Activated B cell treated with CpG ODN at 0.5 μM for 24 hours (primary cell): ENCODE results near the gene SCGB1C1. TPM values are rescaled to one million over a fixed set of nuclear protein-coding genes. Genes with fewer than 3 reads are reported as not detected.

Source experiments
- ATAC-seq: fragments of 200-7000 bp; cut with Tn5 transposase; one replicate; pipeline ENCODE4 v1.10.0; 2021; ENCODE audit warnings: low read depth, mild to moderate bottlenecking, moderate library complexity
- CTCF ChIA-PET: fragments of 350-600 bp; sonication (Branson Sonifier 250); formaldehyde crosslinking; loops from one replicate; lab custom pipeline; 2021; ENCODE audit warnings: antibody characterized with exemption; lab: Charles Lee
- POLR2A ChIA-PET: fragments of 350-600 bp; sonication (Branson Sonifier 250); formaldehyde crosslinking; loops from one replicate; lab custom pipeline; 2021; ENCODE audit warnings: antibody characterized with exemption; lab: Charles Lee
- DNase-seq: peaks from one replicate; pipeline ENCODE4 v3.0.0; 2022
- H3K27ac Mint-ChIP-seq: one replicate; pipeline ENCODE4 v1.8.0; 2020; ENCODE audit warnings: mixed read lengths
- H3K27me3 Mint-ChIP-seq: one replicate; pipeline ENCODE4 v1.8.0; 2021; ENCODE audit warnings: mixed read lengths
- H3K36me3 Mint-ChIP-seq: one replicate; pipeline ENCODE4 v1.8.0; 2021; ENCODE audit warnings: low read depth, mixed read lengths
- H3K4me1 Mint-ChIP-seq: one replicate; pipeline ENCODE4 v1.8.0; 2021; ENCODE audit warnings: mixed read lengths
- H3K4me3 Mint-ChIP-seq: one replicate; pipeline ENCODE4 v1.8.0; 2020; ENCODE audit warnings: mild to moderate bottlenecking, mixed read lengths
- H3K9me3 Mint-ChIP-seq: one replicate; pipeline ENCODE4 v1.8.0; 2020; ENCODE audit warnings: mixed read lengths
- intact Hi-C: fragments of 100-400 bp; cut with micrococcal nuclease; formaldehyde crosslinking; loops from one replicate; pipeline ENCODE4 v1.15.1; 2024
- total RNA-seq: library from RNA; stranded (reverse); gene quantifications from 2 replicates; pipeline ENCODE4 v1.2.3, GENCODE V29; 2022
- TF ChIP-seq, protein P1 (sequence below): fragments of 200-600 bp; IDR thresholded peaks from one replicate; pipeline ENCODE4 v1.8.0; 2022; ENCODE audit warnings: antibody characterized with exemption, mild to moderate bottlenecking

Gene SCGB1C1
- total RNA-seq, 1 donor from 2014 or later: not detected

- ATAC-seq: no peak
- intact Hi-C loops: no loop called here
- POLR2A ChIA-PET: no interaction called here
- no peak overlapping the region for H3K27ac Mint-ChIP-seq
- no peaks in the 10 kb centered on the region for H3K27me3 Mint-ChIP-seq
- H3K4me3 Mint-ChIP-seq: no peak overlapping the region
- CTCF ChIA-PET: no interaction called here
- TF ChIP-seq, protein P1, sequence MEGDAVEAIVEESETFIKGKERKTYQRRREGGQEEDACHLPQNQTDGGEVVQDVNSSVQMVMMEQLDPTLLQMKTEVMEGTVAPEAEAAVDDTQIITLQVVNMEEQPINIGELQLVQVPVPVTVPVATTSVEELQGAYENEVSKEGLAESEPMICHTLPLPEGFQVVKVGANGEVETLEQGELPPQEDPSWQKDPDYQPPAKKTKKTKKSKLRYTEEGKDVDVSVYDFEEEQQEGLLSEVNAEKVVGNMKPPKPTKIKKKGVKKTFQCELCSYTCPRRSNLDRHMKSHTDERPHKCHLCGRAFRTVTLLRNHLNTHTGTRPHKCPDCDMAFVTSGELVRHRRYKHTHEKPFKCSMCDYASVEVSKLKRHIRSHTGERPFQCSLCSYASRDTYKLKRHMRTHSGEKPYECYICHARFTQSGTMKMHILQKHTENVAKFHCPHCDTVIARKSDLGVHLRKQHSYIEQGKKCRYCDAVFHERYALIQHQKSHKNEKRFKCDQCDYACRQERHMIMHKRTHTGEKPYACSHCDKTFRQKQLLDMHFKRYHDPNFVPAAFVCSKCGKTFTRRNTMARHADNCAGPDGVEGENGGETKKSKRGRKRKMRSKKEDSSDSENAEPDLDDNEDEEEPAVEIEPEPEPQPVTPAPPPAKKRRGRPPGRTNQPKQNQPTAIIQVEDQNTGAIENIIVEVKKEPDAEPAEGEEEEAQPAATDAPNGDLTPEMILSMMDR: no peak
- DNase-seq: peak; percentile 3
- H3K36me3 Mint-ChIP-seq: peaks cover 30% of the 10 kb centered on the region
- peaks cover 4% of the 10 kb centered on the region for H3K4me1 Mint-ChIP-seq
- H3K9me3 Mint-ChIP-seq: no peaks in the 10 kb centered on the region
Measured at GRCh38 chr11:221998-222789, 29.3 kb downstream of the SCGB1C1 start.

DNA sequence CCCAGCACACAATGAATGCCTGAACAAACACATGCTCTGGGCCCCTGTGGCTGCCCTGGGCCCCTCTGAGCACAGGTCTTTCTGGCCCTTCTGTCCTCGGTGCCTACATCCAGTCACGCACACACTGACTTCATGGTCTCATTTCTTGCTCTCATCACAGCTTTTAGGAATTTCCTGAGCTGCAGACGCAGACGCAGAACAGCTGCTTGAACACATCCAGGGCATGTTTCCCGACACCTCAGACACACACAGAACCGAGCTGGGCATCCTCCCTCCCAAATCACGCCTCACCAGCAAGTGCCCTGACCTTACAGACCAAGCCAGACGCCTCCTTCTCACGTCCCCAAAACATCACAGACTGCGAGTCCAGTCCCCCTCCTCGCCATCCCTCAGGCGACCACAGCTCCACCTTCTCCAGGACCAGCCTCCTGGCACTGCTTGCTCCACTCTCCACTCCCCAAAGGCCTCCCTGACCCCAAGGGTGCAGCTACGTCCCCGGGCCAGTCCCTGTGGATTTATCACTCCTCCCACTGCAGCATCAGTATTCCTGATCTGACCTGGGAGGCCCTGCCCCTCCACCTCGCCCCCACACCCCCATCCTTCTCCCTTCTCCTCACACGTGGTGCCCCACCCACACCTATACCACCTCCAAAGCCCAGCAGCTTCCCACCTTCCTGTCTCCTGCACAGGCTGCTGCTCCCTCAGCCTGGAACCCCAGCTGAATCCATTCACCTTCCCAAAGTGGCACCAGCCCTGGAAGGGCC is 30.3 kb downstream of the SCGB1C1 start:
- peak; percentile 3 for DNase-seq
- Mint-ChIP-seq H3K27me3 (no peaks in the 10 kb centered on the region), H3K27ac (no peak overlapping the region), H3K4me3 (no peak overlapping the region), H3K4me1 (peaks cover 4% of the 10 kb centered on the region), H3K9me3 (no peaks in the 10 kb centered on the region), H3K36me3 (peaks cover 28% of the 10 kb centered on the region)
- intact Hi-C loops: no loop called here
- TF ChIP-seq, protein P1: no peak
- ChIA-PET CTCF (no interaction called here), POLR2A (no interaction called here)
- no peak for ATAC-seq

GRCh38 chr11:223884-224283 is 31.0 kb downstream of the SCGB1C1 start:
- ATAC-seq (no peak), DNase-seq (no peak)
- TF ChIP-seq, protein P1: no peak
- POLR2A ChIA-PET: no interaction called here
- CTCF ChIA-PET: no interaction called here
- H3K4me3 Mint-ChIP-seq: no peak overlapping the region
- no peaks in the 10 kb centered on the region for H3K27me3 Mint-ChIP-seq
- H3K4me1 Mint-ChIP-seq: peaks cover 4% of the 10 kb centered on the region
- H3K36me3 Mint-ChIP-seq: peaks cover 29% of the 10 kb centered on the region
- H3K27ac Mint-ChIP-seq: no peak overlapping the region
- H3K9me3 Mint-ChIP-seq: no peaks in the 10 kb centered on the region
- intact Hi-C loops: no loop called here

DNA sequence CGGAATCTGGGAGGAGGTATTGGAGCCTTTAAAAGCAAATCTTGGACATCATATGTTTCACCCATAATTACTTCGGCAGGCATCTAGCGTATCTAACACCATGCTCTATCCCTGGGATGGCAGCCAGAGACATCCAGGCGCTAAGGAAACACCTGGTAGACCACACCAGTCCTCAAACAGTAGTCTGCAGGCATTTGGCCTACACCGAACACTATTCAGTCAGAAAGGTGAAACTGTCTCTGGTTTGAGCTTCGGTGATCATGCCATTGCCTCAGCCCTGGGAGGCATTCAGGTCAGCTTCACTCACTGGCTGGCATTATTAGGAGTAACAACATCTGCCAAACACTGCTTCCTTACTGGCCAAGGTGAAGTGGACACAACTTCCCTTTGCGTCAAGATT is 31.5 kb downstream of the SCGB1C1 start:
- DNase-seq (no peak), ATAC-seq (no peak)
- H3K9me3 Mint-ChIP-seq: no peaks in the 10 kb centered on the region
- CTCF ChIA-PET: no interaction called here
- POLR2A ChIA-PET: no interaction called here
- peaks cover 4% of the 10 kb centered on the region for H3K4me1 Mint-ChIP-seq
- TF ChIP-seq, protein P1: no peak
- peaks cover 30% of the 10 kb centered on the region for H3K36me3 Mint-ChIP-seq
- no peak overlapping the region for H3K4me3 Mint-ChIP-seq
- no peaks in the 10 kb centered on the region for H3K27me3 Mint-ChIP-seq
- H3K27ac Mint-ChIP-seq: no peak overlapping the region
- intact Hi-C loops: no loop called here

DNA sequence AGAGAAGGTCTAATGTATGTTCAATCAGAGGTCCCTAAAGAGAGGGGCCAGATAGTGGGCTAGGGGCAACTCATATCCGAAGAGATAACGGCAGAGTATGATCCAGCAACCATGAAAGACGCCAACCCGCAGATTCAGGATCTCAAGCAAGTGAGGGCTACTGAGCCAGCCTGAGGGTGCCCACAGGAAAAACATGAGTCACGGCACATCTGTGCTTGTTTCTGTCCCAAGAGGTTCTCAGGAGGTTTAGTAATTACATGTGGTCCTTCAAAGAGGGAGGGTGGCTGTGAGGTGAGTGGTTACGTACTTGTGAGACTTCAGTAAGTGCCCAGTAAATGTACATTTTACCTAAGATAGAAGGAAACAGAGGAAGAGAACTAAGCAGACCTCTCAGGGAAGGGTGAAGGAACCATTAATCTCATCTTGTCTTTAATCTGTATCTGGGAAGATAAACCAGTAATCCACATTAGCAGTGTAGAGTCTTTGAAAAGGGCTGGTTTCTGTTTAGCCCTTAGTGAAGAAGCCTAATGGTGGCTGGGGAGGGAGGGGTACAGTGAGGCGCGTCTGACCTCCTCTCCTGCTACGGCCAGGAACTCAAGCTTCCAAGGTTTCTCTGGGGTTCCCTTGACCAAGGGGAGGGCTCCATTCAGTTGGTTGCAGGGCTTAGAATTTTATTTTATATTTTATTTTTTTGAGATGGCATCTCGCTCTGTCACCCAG is 33.0 kb downstream of the SCGB1C1 start:
- H3K27ac Mint-ChIP-seq: peak overlapping the region; percentile 36
- no peak for DNase-seq
- peaks cover 4% of the 10 kb centered on the region for H3K4me1 Mint-ChIP-seq
- ATAC-seq: peak; percentile 90
- H3K27me3 Mint-ChIP-seq: no peaks in the 10 kb centered on the region
- TF ChIP-seq, protein P1: no peak
- intact Hi-C loops: no loop called here
- POLR2A ChIA-PET: interaction anchor here (0.7 kb wide), 1 partner anchor 23 kb away, joined by 3 read pairs; no protein-coding TSS in a partner anchor
- CTCF ChIA-PET: no interaction called here
- H3K9me3 Mint-ChIP-seq: no peaks in the 10 kb centered on the region
- H3K36me3 Mint-ChIP-seq: peaks cover 32% of the 10 kb centered on the region
- no peak overlapping the region for H3K4me3 Mint-ChIP-seq
